GM21576 (cell line): ENCODE results near the gene KANK4.

ENCODE experiments used
- ATAC-seq: cut with Tn5 transposase; IDR thresholded peaks from one replicate; pipeline ENCODE4 v1.9.1; 2021; ENCODE audit warnings: mild to moderate bottlenecking, moderate library complexity; ENCODE audit not compliant: unreplicated experiment

Gene KANK4

DNA sequence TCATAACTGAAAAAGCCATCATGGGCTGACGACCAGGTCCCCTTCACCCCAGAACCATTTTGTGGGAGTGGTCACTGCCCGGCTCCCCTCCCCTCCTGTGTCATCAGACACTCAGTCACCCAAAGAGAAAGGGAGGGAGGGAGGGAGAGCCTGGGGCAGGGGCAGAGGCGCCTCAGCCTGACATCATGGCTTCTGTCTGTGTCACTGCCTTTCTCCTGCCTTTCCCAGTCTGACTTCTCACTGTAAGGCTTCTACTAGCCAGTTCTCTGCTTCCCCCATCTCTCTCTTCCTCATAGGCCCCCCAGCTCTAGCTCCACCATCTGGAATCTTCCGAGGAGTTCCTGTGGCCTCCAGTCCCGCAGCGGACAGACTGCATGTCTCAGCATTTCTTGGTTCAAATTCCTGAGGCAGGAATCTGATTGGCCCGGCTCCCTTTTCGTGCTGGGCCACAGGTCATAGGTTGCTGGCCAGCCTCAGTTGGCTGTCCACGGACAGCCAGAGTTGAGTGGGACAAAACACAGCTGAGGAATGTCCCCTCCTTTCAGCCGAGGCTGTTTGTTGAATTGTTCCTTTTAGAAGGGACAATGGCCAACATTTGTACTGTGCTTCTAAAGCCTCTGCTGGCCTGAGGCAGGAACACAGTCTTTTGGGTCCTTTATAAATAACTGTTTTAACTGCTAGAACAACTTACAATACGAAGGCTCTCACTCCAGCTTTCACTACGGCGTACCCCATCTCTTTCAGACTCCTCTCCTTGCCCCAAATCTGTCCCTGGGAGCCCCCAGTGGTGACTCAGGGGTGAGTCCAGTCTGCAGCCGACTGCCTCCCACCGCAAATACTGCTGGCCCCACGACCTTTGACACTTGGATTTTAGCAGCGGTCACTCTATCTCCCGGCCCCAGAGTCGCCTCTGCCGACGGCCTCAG is 18.7 kb upstream of the KANK4 start:
- no peak for ATAC-seq

DNA sequence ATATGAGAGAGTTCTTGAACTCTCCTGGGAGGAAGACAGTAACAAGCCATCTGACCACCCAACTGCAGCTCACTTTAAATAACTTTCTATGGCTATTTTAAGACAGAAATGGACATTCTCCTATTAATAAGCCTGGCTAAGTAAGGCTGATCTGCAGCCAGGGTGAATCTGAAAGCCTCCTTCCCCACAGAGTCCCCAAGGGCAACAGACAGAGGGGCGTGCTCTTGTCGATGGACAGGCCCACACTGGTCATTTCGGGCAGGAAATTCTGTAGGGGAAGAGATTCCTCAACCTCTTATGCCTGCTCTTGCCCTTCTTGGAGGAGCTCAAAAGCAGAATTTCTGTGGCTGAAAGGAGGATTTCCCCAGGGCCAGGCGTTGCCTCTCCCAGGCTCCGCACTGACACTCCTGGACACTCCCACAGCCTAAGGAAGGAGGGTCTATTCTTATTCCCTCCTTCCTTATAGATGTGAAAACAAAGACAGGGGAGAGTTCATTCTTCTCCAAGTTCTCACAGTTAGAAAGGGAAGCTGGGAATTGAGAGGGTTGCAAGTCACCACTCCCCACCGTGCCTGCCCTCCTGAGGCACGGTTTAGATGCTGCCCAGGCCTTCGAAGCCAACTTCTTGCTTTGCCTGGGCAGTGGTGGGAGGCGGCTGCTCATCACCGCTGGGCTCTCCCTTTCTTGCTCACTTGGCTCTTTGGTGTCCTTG is 17.9 kb upstream of the KANK4 start:
- ATAC-seq, result no peak

DNA sequence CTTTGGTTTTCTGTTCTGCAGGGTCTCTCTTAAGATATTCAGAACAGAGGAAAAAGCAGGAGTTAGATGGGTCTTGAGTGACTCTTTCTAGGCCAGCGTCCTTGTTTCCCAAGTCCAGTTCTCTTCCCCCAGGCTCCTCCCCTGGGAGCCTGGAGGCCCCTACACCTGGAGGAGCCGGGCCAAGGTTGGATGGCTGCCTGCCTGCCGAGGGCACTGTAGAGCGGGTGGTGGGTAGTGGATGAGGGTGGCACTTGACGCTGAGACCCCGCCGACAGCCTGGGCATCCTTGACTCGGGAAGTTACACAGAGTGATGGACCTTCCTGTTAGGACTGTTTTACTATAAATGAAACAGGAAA is 17.4 kb upstream of the KANK4 start:
- ATAC-seq, result no peak

DNA sequence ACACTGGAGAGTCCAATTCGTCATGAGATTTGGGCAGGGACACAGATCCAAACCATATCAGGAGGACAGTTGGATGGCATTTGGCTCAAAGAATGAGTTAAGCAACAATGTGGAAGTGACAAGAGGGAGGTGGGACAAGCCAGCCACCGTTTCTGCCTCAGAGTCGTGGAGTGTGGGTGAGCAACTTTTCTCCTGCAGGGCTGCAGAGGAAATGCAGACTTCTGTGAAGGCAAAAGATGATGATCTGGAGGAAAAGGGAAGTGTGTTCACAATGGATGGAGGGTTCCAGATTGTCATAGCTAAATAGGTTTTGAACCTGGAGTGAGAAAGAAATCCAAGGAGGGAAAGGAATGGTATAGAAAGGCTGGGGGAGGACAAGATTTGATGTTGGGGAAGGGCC is 16.4 kb upstream of the KANK4 start:
- ATAC-seq, result no peak

DNA sequence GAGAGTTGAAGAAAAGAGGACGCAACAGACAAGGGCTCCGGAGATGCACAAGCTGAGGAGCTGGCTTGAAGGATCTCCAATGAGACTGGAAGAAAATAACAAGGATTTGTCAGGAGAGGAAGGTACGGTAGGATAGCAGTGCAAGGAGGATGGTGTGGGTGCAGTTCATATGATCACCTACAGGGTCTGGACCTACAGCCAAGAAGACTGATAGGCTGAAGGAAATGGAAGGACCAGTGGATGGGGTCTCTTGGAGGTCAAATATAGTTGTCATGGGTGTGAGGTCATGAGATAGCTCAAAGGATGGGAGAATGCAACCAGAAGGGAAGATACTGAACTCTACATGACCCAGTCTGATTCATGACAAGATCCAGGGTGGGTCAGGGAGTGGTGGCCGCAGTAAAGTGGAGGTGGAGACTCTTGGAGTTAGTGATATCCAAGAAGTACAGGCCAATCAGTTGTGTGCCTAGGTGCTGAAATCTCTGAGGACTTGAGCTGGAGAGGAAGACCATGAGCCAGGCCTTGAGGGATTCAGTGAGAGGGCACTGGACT is 15.3 kb upstream of the KANK4 start:
- no peak for ATAC-seq

- no peak for ATAC-seq
Measured at GRCh38 chr1:62333441-62333840, 14.2 kb upstream of the KANK4 start.

GRCh38 chr1:62327360-62328055 is 8.3 kb upstream of the KANK4 start:
- ATAC-seq, result no peak

- no peak for ATAC-seq
Measured at GRCh38 chr1:62325681-62326080, 6.4 kb upstream of the KANK4 start.

- ATAC-seq, result no peak
Measured at GRCh38 chr1:62325081-62325480, 5.8 kb upstream of the KANK4 start.

GRCh38 chr1:62321446-62321845 is 2.2 kb upstream of the KANK4 start:
- ATAC-seq, result no peak

- ATAC-seq, result no peak
Measured at GRCh38 chr1:62318320-62318755, 896 bp downstream of the KANK4 start.

GRCh38 chr1:62317021-62317768 is 2.0 kb downstream of the KANK4 start:
- ATAC-seq, result no peak

GRCh38 chr1:62316135-62316534 is 3.1 kb downstream of the KANK4 start:
- no peak for ATAC-seq

GRCh38 chr1:62315387-62315786 is 3.8 kb downstream of the KANK4 start:
- ATAC-seq, result no peak

- ATAC-seq, result no peak
Measured at GRCh38 chr1:62314454-62315350, 4.5 kb downstream of the KANK4 start.

- ATAC-seq, result no peak
Measured at GRCh38 chr1:62312698-62313097, 6.5 kb downstream of the KANK4 start.

DNA sequence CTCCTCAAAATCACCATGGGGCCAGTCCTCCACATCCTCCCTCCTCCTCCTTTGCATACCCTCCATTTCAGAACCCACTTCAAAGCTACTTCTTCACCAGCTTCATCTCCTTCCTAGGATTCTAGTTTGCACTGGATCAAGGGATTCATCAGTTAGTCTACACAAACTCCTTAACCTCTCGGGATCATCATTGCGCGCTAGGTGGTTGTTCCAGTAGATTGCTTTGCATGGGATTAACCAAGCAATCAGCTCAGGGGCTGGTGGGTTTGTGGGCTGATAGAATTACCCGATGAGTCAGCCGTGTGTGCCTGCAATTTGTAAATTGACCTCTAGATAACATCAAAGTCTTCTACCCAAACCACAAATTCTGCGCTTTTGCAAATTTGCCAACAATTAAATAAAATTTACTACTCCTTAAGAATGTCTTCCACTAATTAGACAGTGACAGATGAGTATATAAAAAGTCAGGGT is 7.7 kb downstream of the KANK4 start:
- no peak for ATAC-seq

DNA sequence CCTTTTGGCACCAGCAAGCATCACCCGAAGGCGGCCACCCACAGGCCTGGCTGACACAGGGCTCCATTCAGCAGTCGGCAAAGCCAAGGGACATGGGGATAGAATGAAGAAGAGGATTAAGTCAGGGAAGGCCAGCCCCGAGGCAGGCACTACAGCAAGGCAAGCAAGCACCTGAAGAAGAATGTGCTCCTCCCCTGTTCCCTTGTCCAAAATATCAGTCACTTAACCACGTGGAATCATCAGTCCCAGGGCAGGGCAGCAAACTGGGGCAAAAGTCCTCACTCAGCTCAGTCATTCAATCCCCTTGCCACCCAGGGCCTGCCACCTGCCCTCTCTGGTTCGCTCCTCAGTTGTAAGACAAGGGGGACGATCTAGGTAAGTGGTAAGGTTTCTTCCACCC is 9.3 kb downstream of the KANK4 start:
- no peak for ATAC-seq

- no peak for ATAC-seq
Measured at GRCh38 chr1:62308606-62309005, 10.6 kb downstream of the KANK4 start.
